CMK (cell line): ENCODE measurements around the gene MID2.
"Not testable (repeated sequence)": the region's sequence is repeated elsewhere in the genome, so short reads cannot be mapped to it uniquely, and the experiment has no call there.

Experiments
- DNase-seq: peaks from one replicate; pipeline ENCODE4 v3.0.0-alpha.2; 2010; ENCODE audit warnings: low read depth

MID2 gene

GRCh38 chrX:107842715-107843400 lies 17.2 kb downstream of the MID2 start:
- DNase-seq, result no peak

- no peak for DNase-seq
Measured at GRCh38 chrX:107845625-107846024, 20.0 kb downstream of the MID2 start.

DNA sequence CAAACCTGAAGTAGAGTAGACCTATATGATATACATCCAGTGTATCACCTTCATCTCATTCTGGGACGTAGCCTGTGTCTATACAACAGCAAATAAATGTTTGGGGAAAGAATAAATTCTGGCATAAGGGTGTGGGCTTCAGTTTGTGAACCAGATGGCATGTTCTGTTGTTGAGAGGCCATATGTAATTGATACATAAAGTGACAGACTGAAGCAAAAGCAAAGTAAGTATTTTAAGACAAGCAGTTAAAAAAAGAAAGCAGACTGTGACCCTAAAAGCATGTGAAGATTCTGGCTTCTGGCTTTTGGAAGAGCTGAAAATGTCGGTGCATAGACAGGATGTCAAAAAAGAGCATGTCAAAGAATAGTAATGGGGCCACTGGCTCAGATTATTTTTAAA lies 22.9 kb downstream of the MID2 start:
- no peak for DNase-seq

GRCh38 chrX:107849747-107850421 lies 24.2 kb downstream of the MID2 start:
- no peak for DNase-seq

- DNase-seq, result no peak
Measured at GRCh38 chrX:107850422-107850765, 24.7 kb downstream of the MID2 start.

DNA sequence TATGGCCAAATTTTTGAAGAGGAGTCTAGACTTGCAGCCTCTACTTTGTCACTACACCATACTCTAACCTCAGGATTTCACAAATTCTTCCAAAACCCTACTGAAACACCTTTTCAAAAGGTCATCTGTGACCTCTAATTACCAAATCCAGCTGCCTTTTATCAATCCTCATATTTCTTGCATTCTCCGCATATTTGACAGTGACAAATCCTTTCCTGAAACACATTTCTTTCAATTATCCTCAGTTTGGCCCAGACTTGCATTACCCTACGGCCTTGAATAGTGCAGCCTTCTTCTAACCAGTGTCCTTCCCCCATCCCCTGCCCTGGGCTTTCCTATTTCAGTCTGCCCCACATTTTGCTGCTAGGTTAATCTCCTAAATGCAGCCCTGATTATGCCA lies 25.5 kb downstream of the MID2 start:
- no peak for DNase-seq

DNA sequence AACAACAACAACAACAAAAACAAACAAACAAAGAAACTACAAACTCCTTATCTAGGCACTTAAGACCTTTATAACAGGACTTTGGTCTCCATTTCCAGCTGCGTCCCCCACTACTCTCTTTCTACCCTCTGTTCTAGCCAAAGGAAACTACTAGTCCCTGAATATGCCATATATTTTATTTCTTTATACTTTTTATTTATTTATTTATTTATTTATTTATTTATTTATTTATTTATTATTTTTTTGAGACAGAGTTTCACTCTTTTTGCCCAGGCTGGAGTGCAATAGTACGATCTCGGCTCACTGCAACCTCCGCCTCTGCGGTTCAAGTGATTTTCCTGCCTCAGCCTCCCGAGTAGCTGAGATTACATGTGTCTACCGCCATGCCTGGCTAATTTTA lies 26.0 kb downstream of the MID2 start:
- DNase-seq, result not testable (repeated sequence)

DNA sequence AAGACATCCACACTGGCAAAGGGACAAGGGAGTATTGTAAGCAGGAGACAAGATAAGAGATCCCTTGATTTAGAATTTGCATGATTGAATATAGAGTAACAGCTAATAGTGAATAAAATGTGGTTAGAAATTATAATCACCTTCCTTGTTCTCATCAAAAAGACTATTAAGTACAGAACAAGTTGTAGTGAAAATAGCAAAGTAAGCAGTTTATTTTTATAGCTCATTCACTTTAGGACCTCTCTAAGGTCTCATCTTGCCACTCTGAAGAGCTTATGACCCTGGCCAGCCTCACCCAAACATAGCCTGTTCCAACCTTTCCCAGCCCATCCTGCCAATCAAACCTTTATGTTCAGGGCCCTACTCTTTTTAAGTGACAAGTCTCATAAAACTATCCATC lies 30.6 kb downstream of the MID2 start:
- DNase-seq, result no peak

GRCh38 chrX:107857041-107857440 lies 31.4 kb downstream of the MID2 start:
- DNase-seq, result not testable (repeated sequence)

GRCh38 chrX:107857837-107858236 lies 32.2 kb downstream of the MID2 start:
- no peak for DNase-seq

GRCh38 chrX:107861056-107861455 lies 35.4 kb downstream of the MID2 start:
- DNase-seq, result no peak

- DNase-seq, result no peak
Measured at GRCh38 chrX:107871136-107871535, 45.5 kb downstream of the MID2 start.

GRCh38 chrX:107878106-107878505 lies 52.4 kb downstream of the MID2 start:
- no peak for DNase-seq

DNA sequence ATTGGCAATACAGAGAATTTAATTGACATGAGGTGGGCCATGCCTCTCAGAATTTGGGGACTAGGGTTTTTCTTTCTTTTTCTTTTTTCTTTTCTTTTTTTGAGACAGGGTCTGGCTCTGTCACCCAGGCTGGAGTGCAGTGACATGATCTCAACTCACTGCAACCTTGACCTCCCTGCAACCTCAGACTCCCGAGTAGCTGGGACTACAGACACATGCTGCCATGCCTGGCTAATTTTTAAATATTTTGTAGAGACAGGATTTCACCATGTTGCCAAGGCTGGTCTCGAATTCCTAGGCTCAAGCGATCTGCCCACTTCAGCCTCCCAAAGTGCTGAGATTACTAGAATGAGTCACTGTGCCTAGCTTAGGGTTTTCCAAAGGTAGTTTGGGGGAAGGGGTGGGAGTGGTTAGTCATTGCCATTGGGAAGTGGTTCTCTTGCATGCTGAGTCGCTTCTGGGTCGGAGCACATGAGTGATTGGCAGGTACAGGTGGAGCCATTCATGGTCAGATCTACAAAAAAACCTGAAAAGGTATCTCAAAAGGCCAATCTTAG lies 54.5 kb downstream of the MID2 start:
- no peak for DNase-seq

DNA sequence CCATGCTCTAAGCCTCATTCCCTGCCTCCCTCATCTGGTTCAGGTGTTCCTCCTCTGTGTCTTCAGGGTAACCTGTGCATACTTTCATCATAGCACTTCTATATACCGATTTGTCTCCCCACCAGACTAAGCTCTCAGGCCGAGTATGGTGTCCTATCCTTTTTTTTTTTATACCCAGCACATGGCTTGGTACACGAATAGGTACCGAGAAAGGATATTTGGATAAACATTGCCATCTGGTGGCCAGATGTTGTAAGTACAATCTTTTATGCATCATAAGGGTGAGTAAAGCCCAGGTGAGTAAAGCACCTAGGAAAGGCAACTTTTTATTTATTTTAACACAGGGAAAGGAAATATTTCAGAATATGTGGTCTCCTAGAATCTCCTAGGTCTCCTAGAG lies 68.4 kb downstream of the MID2 start:
- peak; percentile 7 for DNase-seq

DNA sequence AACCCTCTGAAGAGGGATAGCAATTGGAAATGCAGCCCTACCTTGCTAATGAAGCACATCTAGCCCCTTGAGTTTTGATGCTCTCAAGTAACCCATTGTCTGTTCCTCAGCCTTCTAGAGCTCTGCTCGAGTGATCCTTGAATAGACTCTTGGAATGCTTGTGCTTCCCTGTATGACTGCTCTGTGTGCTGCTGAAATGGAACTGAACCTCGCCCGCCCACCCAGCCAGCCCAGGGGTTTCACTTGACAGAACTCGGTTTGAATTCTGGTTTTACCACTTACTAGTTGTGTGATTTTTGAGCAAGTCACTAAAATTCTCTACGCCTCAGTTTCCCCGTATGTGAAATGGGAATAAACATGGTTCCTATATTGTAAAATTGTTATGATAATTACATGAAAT lies 77.1 kb downstream of the MID2 start:
- no peak for DNase-seq

GRCh38 chrX:107905366-107905765 lies 79.7 kb downstream of the MID2 start:
- DNase-seq, result no peak

- DNase-seq, result no peak
Measured at GRCh38 chrX:107924136-107924746, 98.6 kb downstream of the MID2 start.

DNA sequence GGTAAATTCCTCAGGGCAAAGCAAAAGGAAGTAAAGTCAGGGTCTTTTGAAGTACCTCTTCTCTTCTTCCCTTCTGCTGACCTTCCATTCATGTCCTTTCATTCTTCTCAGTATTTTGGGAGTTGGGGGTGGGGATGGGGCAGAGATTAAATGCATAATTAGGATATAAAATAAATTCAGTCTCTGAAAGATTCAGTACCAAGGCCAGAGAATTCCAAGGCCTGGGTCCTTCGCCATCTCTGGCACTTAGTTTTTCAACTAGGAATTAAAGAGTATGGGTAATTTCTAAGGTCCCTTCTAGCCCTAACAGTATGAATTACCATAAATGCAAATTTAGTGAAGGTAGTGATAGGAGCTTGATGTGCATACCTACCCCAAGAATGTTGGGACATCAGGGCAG lies 108.6 kb downstream of the MID2 start:
- DNase-seq, result no peak

DNA sequence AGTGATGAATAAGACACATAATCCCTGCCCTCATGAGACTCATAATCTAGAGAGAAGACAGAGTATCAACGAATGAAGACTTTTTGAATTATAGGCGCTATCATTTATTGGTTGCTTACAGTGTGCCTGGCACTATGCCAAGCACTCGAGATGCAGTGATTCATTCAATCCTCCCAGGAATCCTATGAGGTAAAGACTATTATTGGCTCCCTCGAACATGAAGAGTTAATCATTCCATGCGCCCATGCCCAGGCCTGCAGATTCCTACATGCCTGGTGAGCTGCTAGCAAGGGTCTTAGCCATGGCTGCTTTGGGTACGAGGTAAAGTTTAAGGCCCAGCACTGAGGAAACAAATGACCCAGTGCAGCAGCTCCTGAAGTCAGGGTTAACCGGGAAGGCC lies 109.5 kb downstream of the MID2 start:
- DNase-seq, result no peak

- no peak for DNase-seq
Measured at GRCh38 chrX:107935664-107936433, 110.2 kb downstream of the MID2 start.

DNA sequence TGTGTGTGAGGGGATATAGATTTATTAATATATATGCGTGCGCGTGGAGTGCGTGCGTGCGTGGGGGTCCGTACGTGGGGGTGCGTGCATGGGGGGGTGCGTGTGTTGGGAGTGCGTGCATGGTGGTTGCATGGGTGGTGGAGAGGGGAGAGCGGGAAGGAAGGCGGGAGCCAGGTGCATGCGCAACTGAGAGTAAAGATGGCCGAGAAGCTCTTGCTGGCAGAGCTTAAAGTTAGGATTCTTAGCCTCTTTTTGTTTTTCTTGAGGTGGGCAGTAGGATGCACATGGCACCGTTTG lies 110.7 kb downstream of the MID2 start:
- DNase-seq, result no peak

GRCh38 chrX:107940095-107940494 lies 114.4 kb downstream of the MID2 start:
- no peak for DNase-seq
